ENCODE data around the gene IFT22.

Gene IFT22

GRCh38 chr7:101321491-101322401 lies at the start of gene IFT22:
Gene IFT22 (minus strand): TSS chr7:101321812. CDS start chr7:101321709, 103 bp downstream.
- H3K4me3 ChIP-seq (ENCODE audit: low read length), result peak within 1 kb of the TSS; percentile 89
- peak; percentile 89 for DNase-seq (ENCODE audit: low read depth)
- peak; percentile 54 for TF ChIP-seq CTCF (conservative IDR thresholded peaks at IDR 0.05; ENCODE audit: low read length)

GRCh38 chr7:101370836-101371235 lies 49.2 kb upstream of the IFT22 start:
- no peak for DNase-seq (ENCODE audit: low read depth)
- no peak overlapping the region for H3K4me3 ChIP-seq (ENCODE audit: low read length)
- TF ChIP-seq CTCF (conservative IDR thresholded peaks at IDR 0.05; ENCODE audit: low read length), result no peak

GRCh38 chr7:101368422-101369165 lies 47.0 kb upstream of the IFT22 start:
- no peak for TF ChIP-seq CTCF (conservative IDR thresholded peaks at IDR 0.05; ENCODE audit: low read length)
- H3K4me3 ChIP-seq (ENCODE audit: low read length), result no peak overlapping the region
- no peak for DNase-seq (ENCODE audit: low read depth)

GRCh38 chr7:101367676-101368075 lies 46.1 kb upstream of the IFT22 start:
- DNase-seq (ENCODE audit: low read depth), result no peak
- no peak overlapping the region for H3K4me3 ChIP-seq (ENCODE audit: low read length)
- TF ChIP-seq CTCF (conservative IDR thresholded peaks at IDR 0.05; ENCODE audit: low read length), result no peak

GRCh38 chr7:101365956-101366355 lies 44.3 kb upstream of the IFT22 start:
- TF ChIP-seq CTCF (conservative IDR thresholded peaks at IDR 0.05; ENCODE audit: low read length), result no peak
- DNase-seq (ENCODE audit: low read depth), result no peak
- H3K4me3 ChIP-seq (ENCODE audit: low read length), result no peak overlapping the region

- TF ChIP-seq CTCF (conservative IDR thresholded peaks at IDR 0.05; ENCODE audit: low read length), result peak; percentile 60
- no peak overlapping the region for H3K4me3 ChIP-seq (ENCODE audit: low read length)
- peak; percentile 71 for DNase-seq (ENCODE audit: low read depth)
These were observed 42.2 kb upstream of the IFT22 start for GRCh38 chr7:101363734-101364374.
